GM18502 (cell line): ENCODE measurements around the gene FEZF1.

Source experiments
- ATAC-seq: cut with Tn5 transposase; IDR thresholded peaks from one replicate; pipeline ENCODE4 v1.9.1; 2021; ENCODE audit warnings: mild to moderate bottlenecking; ENCODE audit not compliant: unreplicated experiment, poor library complexity

Gene FEZF1

GRCh38 chr7:122304319-122304975 is at the start of gene FEZF1:
Gene FEZF1 (minus strand): TSS chr7:122304750. CDS start chr7:122304437, 313 bp downstream.
- no peak for ATAC-seq

- no peak for ATAC-seq
These were observed 47.9 kb upstream of the FEZF1 start for GRCh38 chr7:122352454-122352853.

- no peak for ATAC-seq
These were observed 46.2 kb upstream of the FEZF1 start for GRCh38 chr7:122350701-122351100.

GRCh38 chr7:122344303-122344620 is 39.7 kb upstream of the FEZF1 start:
- ATAC-seq, result no peak

- no peak for ATAC-seq
These were observed 39.2 kb upstream of the FEZF1 start for GRCh38 chr7:122343601-122344302.

- no peak for ATAC-seq
These were observed 35.9 kb upstream of the FEZF1 start for GRCh38 chr7:122340427-122340826.

- no peak for ATAC-seq
These were observed 34.8 kb upstream of the FEZF1 start for GRCh38 chr7:122339145-122339904.

GRCh38 chr7:122337011-122337410 is 32.5 kb upstream of the FEZF1 start:
- no peak for ATAC-seq

GRCh38 chr7:122329145-122329802 is 24.7 kb upstream of the FEZF1 start:
- no peak for ATAC-seq

- no peak for ATAC-seq
These were observed 23.4 kb upstream of the FEZF1 start for GRCh38 chr7:122327969-122328368.

- ATAC-seq, result no peak
These were observed 12.2 kb upstream of the FEZF1 start for GRCh38 chr7:122316467-122317388.

GRCh38 chr7:122315507-122316466 is 11.2 kb upstream of the FEZF1 start:
- no peak for ATAC-seq

GRCh38 chr7:122314284-122314683 is 9.7 kb upstream of the FEZF1 start:
- no peak for ATAC-seq

GRCh38 chr7:122312789-122313188 is 8.2 kb upstream of the FEZF1 start:
- no peak for ATAC-seq

- no peak for ATAC-seq
These were observed 7.3 kb upstream of the FEZF1 start for GRCh38 chr7:122311734-122312450.

- ATAC-seq, result no peak
These were observed 6.6 kb upstream of the FEZF1 start for GRCh38 chr7:122311050-122311700.

GRCh38 chr7:122310119-122311021 is 5.8 kb upstream of the FEZF1 start:
- peak; percentile 82 for ATAC-seq
